Activated CD8-positive, alpha-beta memory T cell treated with anti-CD3 and anti-CD28 coated beads, Interleukin-2, amount 50 U/mL, for 48 hours (primary cell): Measurements from ENCODE around the gene OR2Z1.
A peak's percentile ranks its signal among the peaks of the same experiment; 100 is the strongest.

ENCODE experiments used
- DNase-seq: peaks from one replicate; pipeline ENCODE4 v3.0.0-alpha.2; 2020

The OR2Z1 gene

GRCh38 chr19:8721334-8721733 lies at the start of gene OR2Z1:
OR2Z1 (plus strand) TSS chr19:8721634; CDS start chr19:8731029, 9,395 bp downstream.
- DNase-seq = no peak

- no peak for DNase-seq
Measured at GRCh38 chr19:8673276-8673891, 48.0 kb upstream of the OR2Z1 start.

DNA sequence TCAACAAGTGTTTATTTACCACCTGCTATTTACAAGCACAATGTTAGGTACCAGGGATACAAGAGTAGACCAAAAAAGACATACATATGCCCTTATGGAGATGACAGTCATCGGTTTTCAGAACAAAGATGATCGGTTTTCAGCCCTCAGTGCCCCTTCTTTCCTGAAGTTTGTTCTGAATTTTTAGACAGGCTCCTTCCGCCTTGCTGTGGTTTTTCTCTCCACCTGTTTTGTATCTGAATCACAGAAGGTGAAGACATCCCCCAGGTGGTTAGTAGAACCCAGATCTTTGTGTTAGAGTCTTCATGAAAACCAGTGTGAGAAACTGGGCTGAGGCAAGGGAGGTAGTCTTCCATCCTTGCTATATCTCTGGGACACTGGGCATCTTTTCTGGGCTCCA lies 46.4 kb upstream of the OR2Z1 start:
- DNase-seq = no peak

DNA sequence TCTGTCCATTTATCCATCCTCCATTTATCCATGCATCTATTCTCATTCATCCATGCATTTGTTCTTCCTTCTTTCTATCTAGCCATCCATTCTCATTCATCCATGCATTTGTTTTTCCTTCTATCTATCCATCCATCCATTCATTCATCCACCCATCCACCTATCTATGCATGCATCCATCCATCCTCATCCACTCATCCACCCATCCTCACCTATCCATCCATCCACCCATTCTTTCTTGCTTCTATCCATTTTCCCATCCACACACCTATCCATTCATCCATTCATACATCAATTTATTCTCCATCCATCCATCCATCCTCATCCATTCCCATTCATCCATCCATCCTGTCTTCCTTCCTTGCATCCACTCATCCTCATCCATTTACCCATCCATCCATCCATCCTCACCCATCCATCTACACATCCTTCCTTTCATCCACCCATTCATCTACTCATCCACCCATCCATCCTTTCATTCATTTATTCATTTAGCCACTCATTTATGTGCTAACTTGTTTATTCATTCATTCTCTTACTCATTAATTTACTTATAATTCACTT lies 43.1 kb upstream of the OR2Z1 start:
- no peak for DNase-seq

- DNase-seq = no peak
Measured at GRCh38 chr19:8680676-8681344, 40.6 kb upstream of the OR2Z1 start.

- DNase-seq = no peak
Measured at GRCh38 chr19:8681345-8682029, 39.9 kb upstream of the OR2Z1 start.

DNA sequence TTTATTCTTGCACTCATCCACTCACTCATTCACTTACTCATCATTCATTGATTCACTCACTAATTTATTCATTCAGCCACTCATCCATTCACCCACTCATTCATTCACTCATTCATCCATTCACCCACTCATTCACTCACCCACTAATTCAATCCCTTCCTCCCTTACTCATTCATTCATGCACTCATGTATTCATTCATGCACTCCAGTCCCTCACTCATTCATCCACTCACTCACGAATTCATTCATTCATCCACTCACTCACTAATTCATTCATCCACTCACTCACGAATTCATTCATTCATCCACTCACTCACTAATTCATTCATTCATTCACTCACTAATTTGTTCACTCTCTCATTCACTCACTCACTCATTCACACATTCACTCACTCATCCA lies 39.0 kb upstream of the OR2Z1 start:
- no peak for DNase-seq

- DNase-seq = no peak
Measured at GRCh38 chr19:8682931-8683330, 38.5 kb upstream of the OR2Z1 start.

DNA sequence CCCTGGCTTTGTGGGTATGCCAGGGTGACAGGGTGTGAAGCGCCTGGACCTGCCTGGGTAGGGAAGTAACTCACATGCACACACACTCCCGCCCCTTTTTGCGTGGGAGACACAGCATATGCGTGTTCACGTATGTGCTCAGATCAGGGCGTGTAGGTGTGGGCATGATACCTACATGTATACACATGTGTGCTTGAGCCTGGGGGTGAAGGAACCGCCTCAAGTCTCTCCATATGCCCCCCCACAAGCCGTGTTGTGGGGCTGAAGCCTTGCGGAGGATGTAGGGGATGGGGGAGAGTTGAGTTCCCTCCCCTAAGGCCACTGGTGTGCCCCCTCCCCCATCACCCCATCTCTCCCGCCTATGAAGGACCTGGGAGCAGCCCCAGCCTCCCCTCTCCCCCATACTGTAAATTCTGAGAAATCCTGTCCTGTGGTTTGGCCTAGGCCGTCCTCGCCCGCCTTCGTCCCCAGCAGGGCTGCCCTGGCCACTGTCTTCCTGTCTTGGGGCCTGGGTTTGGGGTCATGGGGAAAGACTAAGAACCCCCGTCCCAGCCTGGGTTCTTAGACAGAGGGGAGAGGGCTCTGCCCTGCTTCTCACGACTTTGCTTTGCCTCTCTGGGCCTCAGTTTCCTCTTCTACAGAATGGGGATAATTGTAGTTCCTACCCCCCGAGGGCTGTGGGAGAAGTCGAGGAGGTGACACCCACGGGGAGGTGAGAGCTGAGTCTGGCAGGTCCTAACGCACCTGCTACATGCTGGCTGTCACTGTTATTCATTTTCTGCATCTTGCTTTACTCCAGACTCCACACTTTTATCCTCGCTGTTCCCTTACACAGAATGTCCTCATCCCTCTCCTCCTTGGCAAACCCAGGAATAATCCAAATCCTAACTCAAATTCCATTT lies 37.2 kb upstream of the OR2Z1 start:
- no peak for DNase-seq

DNA sequence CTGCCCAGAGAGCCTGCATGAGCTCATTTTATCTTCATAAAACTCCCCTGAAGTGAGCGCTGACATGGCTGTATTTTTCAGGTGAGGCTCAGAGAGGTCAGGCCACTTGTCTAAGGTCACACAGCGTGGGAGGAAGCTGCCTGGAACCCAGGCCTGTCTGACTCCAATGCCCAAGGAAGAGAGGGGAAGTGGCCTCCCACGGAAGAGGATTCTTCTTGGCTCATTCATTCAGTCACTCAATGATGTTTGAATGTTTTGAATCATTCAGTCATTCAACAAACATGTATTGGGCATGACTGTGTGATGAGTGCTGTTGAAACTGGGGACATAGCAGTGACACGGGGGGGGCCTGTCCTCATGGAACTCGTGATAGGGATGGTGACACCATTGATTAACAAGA lies 34.9 kb upstream of the OR2Z1 start:
- DNase-seq = no peak

DNA sequence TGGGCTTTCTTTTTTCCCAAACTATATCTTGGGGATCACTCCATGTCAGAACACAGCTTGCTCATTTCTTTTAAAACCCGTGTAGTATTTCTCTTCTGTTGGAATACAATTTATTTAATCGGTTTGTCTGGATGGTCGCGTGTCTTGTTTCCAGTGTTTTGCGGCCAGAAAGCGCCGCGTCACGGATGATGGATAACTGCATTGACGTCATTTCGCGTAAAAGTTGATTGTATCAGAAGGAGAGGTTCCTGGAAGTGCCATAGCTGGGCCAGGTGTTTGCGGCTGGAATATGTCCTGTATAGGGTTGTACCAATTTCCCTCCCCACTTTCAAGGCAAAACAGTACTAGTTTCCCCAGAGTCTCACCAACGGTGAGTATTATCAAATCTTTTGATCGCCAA lies 32.5 kb upstream of the OR2Z1 start:
- no peak for DNase-seq

- DNase-seq = no peak
Measured at GRCh38 chr19:8690753-8691539, 30.5 kb upstream of the OR2Z1 start.

- DNase-seq = no peak
Measured at GRCh38 chr19:8695501-8695900, 25.9 kb upstream of the OR2Z1 start.

GRCh38 chr19:8695911-8696310 lies 25.5 kb upstream of the OR2Z1 start:
- DNase-seq = no peak

DNA sequence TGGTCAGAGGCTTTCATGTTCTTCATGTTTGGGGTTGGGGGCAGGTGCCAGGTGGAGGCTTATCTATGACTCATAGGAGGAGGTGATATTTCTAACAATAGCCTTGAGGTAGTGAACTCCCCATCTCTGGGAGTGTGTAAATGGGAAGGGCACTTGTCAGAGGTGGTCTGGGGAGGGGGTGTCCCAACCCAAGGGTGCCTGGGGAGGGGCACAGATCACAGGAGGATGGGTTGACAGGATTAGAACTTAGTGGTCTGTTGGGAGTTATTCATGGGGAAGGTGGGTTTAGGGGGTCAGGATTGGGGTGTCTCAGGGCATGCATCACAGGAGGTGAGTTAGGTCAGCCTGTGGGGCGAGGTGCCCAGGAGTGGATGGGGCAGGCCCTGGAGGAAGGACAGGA lies 24.4 kb upstream of the OR2Z1 start:
- DNase-seq = no peak

DNA sequence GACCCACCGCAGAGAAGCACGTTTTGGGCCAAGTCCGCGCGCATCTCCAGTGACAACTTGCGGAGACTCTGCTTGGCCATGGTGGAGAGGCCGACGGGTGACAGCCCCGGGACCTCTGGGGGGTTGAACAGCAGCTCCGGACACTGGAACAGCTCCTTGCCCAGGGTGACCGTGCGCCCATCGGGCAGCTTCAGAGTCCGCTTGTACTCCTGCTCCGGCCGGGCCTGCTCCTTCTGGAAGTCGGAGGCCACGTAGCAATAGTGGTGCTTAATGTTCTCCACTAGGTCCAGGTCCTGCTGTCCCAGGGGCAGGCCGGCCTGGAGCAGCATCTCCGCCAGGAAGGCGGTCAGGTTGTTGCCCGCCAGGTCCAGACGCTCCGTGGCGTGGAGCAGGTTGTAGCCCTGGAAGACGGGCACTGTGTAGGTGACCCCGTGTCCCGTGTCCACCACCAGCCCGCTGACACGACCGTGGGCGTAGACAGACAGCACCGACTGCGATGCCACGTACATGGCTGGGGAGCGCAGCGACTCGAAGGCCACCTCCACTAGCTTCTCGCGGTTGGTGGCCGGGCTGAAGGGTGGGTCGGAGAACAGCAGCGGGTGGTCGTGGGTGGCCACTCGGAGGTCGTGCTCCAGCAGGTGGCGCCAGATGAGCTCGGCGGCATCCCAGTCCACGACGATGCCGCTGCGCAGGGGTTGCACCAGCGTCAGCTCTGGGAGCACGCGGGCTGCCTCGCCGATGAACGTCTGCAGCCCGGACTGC lies 23.6 kb upstream of the OR2Z1 start:
- DNase-seq = peak; percentile 67

- DNase-seq = no peak
Measured at GRCh38 chr19:8698433-8699063, 22.9 kb upstream of the OR2Z1 start, which contains the start of gene ACTL9. ACTL9 (minus strand) TSS chr19:8698795; CDS start chr19:8698701, 94 bp downstream.

DNA sequence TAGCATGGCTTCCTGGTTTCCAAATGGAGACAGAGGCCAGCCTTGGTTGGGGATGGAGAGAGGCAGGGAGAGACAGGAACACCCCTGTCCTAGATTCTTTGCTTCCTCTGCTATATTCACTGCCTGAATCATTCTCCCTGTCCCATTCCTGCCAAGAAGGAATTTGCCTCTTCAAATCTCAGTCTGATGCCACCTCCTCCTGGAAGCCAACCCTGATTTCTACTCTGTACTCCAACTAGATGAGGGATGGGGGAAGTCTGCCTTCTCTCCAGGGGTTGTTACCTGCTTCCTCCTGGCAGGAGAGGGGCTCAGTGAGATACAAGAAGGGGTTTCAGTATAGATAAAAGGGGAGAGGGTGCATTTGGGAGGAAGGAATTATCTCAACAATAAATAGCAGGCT lies 21.5 kb upstream of the OR2Z1 start:
- DNase-seq = no peak

GRCh38 chr19:8700956-8701355 lies 20.5 kb upstream of the OR2Z1 start:
- no peak for DNase-seq

DNA sequence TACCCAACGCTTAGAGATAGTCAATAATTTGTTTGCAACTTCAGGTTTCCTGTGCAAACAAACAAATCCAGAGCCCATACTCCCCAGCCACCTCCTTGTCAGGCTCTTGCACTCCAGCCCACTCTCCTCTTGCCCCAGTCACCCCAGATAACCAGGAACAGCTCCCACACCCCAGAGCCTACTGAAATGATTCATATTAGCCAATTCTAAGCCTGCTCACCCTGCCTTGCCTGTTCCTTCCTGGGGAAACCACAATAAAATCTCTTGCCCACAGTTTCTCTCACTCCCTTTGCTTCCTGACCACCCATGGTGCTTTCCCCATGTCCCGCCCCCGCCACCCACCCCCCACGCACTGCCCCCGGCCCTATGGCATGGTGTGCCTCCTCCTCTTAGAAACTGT lies 19.1 kb upstream of the OR2Z1 start:
- DNase-seq = no peak

DNA sequence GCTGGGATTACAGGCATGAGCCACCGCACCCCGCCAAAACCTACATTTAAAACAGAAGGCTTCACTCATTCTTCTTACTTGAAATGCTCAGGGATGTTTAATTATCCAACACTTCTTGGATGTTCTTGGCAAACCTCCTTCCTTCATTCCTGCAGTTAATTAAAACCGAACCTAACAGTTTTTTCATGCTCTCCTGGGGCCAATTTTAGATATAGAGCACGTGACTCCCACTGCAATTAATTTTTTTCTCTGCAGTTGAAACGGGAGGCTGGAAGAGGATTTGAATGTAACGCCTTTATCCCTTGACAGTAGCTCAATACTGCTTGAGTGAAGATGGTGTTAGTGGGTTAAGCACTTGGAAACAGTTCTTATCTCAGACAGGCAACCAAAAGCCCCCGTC lies 18.2 kb upstream of the OR2Z1 start:
- DNase-seq = no peak
